Measurements from ENCODE around the gene IL18BP.
A peak's percentile ranks its signal among the peaks of the same experiment; 100 is the strongest.

IL18BP gene

DNA sequence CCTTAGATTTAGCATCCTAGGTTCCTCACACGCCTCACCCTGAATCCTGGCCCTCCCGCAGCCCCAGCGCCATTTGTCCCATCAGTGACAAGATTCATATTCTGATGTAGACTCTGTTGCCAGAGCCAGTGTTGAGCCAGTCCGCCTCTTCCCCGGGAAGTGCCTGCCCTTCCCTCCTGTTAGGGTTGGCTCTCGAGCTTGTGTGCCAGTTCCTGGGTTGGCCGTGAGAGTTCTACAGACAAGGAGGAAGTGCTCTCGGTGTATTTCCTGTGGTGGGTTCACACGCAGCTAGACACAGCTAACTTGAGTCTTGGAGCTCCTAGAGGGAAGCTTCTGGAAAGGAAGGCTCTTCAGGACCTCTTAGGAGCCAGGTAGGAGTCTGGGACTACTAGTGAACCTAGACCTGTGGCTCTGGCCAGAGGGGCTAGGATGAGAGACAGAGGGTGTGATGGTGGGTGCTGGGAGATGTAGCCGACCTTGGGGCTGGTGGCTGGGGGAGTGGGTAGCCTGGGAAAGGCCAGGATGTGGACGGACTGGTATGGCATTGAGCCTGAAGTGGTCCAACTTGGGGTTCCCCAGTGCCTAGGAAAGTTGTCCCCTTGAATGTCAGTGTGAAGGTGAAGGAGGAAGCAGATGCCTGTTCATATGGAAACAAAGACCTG, at the start of gene IL18BP:
IL18BP (plus strand) TSS at position 261 of the 662 bp plus-strand sequence. CDS start 1,076 bp downstream, outside the sequence.
- DNase-seq, result no peak

DNA sequence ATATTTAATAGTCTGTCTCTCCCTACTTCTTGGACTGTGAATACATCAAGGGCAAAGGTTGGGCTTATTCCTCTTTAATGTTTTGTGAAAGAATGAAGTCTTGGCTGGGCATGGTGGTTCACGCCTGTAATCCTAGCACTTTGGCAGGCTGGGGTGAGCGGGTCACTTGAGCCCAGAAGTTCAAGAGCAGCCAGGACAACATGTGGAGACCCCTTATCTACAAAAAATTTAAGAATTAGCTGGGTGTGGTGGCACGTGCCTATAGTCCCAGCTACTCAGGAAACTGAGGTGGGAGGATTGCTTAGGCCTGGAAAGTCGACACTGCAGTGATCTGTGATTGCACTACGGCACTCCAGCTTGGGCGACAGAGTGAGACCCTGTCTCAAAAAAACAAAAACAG, 49.7 kb upstream of the IL18BP start:
- no peak for DNase-seq

DNA sequence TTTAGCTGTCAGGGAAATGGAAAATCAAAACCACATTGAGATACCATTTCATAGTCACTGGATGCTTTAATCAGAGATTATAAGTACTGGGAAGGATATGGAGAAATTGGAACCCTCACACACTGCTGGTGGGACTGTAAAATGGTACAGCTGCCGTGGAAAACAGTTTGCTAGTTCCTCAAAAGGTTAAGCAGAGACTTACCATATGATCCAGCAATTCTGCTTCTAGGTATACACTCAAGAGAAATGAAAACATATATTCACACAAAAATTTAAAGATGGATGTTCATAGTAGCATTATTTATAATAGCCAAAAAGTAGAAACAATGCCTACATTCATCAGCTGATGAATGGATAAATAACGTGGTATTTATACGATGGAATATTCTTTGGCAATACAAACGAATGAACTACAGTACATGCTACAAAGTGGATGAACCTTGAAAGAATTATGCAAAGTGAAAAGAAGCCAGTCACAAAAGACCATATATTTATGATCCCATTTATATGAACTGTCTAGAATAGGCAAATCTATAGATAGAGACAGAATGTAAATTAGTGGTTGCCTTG, 46.9 kb upstream of the IL18BP start:
- no peak for DNase-seq

DNA sequence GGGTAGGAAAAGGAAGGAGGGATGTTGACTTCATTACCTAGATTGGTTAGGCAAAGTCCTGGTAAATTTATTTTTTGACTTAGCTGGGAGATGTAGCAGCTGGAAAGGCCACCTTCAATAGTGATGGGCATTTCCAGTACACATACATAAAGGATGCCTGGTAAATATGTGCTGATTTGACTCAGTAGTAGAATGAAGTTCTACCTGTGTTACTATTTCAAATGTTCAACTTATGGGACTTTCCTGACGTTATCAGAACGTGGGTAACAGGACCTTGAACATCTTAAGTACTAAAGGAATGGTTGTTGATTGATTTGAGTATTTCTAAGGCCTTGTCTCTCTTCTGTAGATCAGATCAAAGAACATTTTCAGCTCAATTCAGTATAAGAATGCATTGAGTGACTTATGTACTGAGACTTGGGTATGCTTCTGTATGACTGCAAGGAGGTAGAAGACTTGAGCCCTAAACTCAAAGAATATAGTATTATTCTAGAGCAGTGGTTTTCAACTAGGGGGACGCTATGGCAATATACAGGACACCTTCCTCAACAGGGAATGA, 42.7 kb upstream of the IL18BP start:
- DNase-seq, result no peak

DNA sequence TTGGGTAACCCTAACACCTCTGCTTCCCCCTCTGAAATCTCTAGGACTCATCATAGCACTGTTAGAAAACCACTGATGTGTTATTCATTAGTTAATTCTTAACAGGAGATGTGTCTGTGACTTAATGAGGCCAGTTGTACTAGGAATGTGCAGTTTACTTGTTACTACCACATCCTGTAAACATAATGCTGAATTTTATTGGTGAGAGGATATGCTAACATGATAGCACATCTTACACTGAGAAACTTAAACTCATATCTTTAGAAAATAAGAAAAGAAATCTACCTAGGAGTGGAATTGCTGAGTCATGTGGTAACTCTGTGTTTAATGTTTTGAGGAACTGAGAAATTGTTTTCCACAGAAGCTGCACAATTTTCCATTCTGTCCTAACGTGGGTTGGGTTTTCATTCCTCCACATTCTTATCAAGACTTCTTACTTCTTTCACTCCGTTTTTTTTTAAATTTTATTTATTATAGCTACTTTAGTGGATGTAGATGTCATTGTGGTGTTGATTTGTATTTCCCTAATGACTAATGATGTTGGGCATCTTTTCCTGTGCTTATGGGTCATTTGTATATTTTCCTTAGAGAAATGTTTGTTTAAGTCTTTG, 36.2 kb upstream of the IL18BP start:
- DNase-seq, result no peak

DNA sequence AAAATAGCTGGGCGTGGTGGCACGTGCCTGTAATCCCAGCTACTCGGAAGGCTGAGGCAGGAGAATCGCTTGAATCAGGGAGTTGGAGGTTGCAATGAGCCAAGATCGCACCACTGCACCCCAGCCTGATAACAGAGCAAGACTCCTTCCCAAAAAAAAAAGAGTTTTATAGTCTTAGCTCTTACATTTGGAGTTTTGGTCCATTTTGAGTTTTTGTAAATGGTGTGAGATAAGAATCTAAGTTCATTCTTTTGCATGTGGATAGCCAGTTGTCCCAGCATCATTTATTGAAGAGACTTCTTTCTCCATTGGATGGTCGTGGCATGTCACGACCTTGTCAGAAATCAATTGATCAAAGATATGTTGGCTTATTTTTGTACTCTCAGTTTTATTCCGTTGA, 35.2 kb upstream of the IL18BP start:
- no peak for DNase-seq

DNA sequence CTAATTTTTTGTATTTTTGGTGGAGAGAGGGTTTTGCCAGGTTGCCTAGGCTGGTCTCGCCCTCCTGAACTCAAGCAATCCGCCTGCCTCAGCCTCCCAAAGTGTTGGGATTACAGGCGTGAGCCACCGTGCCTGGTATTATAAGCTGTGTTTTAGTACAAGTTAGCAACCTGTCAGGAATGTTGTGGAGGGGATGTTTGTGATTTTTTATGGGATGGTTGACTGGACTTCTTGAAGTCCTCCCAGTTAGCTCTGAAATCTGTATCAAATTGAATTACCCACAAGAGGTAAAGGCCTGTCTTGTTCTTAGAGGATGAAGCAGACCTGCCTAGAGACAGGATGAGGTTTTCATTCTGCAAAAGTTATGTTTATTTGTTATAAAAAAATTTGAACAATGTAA, 34.1 kb upstream of the IL18BP start:
- no peak for DNase-seq

DNA sequence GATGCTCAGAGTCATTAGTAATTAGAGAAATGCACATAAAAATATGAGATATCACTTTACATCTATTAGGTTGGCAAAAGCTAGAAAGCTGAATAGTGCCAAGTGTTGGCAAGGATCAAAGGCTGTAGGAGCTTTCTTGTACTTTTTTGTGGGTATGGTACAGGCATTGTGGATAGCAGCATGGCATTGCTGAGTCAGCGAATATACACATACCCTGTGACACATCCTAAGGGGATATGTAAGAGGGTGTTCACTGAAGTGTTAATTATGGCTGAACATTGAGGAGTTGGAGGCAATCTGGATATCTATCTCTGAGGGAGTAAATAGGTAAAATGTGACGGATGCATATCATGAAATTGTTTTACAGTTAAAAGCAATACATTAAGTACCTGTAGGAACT, 27.0 kb upstream of the IL18BP start:
- DNase-seq, result no peak

DNA sequence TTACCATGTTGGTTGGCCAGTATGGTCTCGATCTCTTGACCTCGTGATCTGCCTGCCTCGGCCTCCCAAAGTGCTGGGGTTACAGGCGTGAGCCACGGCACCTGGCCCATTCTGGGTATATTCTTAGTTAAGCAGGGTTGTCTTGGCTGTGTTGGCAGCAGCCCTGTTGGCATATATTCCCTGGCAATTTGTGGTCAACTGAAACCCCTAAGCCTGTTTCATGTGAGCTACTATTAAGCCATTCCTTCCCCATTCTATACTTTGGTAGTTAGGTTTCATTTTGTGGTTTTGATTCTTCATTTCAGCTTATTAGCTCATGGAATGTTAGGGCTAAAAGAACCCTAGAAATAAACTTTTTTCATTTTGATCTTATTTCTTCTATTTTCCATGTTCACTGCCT, 22.2 kb upstream of the IL18BP start:
- DNase-seq, result no peak

DNA sequence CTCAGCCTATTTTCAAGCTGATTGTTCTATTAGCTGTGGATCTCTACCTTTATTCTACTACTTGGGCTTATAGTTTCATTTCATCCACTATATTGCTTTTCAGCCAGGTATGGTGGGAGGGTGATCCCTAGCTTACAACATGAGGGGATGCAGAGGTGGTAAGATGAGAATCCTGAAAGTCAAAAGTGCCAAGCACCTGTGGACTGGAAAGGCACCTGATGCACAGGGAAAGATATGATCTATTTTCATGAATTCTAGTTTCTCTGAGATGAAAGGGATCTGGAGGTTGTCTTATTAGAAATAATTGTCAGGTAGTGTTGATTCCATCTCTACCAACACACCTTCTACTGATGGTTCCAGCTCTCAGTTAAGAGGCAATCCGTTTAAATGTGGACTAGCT, 21.6 kb upstream of the IL18BP start:
- no peak for DNase-seq

DNA sequence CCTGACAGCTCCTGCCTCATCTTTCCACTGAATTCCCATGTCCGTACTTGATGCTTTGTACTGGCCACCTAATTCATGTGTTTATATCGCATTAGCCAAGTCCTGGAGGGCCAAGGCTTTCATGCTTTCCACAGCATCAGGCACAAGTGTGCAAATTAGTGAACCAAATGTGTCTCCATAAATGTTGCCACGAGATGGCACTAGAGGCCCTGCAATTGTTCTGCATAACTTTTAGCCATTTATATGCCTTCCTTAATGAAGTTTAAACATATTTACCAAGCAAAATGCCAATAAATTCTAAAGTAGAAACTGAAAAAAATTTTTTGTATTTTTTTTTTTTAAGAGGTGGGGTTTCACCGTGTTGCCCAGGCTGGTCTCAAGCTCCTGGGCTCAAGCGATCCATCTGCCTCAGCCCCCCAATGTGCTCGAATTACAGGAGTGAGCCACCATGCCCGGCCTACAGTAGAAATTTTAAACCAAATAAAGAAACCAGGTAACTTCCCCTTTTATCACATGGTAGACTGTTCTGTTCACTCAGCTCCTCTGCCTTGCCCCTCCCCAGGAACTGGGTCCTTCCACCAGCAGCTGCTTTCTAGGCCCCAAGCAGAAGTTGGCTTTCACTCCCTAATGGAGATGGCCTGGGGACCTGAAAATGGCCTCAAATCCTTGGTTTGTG, 20.8 kb upstream of the IL18BP start:
- peak; percentile 8 for DNase-seq

DNA sequence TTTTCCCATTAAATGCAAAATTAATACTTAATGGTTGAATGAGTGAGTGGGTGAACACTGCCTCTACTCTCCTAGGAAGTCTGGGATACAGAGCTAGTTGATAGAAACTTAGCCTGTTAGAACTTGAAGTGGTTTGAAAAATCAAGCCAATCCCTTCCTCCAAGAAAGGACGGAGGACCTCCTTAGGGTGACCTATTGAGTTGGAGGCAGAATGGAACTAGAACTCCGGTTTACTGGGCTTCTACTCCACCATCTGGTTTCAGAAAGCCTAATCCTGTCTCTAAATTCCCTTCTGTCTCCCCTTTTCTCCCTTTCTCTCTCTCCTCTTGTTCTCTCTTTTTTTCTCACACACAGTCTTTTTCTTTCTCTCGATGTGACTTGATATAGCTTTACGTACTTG, 19.6 kb upstream of the IL18BP start:
- no peak for DNase-seq

DNA sequence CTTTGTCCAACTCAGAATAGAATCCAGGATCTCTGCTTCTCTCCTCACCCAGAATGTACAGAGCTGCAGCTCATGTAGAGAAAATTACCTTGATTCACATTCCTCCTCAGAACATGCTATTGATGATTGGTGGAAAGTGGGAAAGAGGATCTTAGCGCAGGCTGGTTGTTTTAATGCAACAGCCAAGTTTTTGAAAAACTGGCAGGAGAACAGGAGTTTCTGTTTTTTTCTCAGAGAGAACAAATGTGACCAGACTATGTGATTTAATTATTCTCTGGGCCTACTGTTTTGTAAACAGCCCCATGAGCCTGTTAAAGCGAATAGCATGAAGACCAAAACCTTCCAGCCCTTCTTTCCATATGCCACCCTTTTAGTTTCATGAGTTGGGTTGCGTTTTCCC, 19.1 kb upstream of the IL18BP start:
- no peak for DNase-seq

DNA sequence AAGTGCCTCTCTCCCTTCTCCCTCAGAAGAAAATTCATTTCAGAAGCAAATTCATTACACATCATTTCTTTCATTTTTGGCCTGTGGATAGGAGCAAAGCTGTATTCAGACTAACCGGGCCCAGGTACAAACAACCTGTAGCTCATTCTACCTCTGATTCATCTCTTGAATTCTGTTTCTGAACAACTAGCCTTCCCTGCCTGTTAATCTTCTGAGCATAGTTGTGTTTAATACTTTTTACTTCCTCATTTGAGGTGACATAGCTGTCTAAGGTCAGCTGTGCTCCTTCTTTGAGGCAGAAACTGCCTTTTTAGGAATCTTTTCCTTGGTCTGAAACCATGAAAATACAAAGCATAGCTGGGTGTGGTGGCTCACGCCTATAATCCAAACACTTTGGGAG, 12.6 kb upstream of the IL18BP start:
- DNase-seq, result no peak

DNA sequence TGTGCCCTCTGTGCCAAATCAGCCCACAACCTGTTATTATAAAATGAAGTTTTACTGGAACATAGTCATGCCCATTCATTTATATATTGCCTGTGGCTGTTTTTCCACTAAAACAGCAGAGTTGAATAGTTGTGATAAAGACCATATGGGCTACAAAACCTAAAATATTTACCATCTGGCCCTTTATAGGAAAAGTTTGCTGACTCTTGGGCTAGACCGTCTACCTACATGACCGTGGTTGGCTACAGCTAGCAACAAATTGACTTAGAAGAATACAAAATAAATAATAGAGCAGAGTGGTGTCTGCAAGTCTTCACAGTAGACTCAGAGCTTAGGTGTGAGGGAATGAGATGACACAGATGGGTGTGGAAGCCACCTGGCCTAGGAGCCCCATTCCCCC, 11.2 kb upstream of the IL18BP start:
- no peak for DNase-seq

DNA sequence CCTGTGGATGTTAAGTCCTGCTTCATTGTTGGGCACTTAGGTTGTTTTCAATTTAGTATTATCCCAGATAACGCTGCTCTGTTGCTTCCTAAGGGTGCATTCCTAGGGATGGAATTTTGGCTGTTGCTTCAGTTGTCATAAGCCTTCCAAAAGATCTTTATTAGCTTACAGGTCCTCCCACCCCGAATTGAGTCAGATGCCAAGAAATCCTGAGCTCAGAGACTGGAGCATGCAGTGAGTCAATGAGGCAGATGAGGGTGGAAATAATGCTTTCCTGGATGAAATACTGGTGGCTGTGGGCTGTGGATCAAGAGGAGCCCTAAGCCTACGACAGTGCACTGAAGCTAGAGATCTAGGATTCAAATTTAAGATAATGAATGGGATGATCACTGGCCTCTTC, 10.7 kb upstream of the IL18BP start:
- no peak for DNase-seq

DNA sequence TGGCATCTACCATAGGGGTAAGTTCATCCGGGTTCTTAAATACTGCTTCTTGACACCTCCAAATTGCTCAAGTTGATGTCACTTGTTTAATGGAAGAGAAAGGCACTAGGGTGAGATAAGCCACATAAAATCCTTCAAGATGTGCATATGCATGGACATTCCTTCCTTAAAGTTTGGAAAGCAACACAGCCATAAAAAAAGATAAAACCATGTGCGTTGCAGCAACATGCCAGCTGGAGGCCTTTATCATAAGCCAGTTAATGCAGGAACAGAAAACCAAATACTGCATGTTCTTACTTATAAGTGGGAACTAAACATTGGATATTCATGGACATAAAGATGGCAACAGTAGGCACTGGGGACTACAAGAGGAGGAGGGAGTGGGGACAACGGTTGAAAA, 8.0 kb upstream of the IL18BP start:
- no peak for DNase-seq

DNA sequence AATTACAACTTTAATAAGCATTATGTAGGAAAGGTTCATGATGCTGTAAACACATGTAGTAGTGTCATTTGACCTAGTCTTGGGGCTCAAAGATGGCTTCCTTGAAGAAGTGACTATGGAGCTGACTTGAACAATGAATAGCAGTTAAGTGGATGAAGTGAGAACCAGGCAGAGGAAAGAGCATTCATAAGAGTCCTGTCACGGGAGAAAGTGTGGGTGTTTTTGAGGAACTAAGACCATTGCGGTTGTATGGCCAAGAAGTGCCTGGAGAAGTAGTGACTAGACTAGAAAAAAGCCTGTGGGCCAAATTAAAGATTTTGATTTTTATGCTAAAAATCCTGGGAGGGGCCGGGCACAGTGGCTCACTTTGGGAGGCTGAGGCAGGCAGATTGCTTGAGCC, 7.2 kb upstream of the IL18BP start:
- DNase-seq, result no peak

DNA sequence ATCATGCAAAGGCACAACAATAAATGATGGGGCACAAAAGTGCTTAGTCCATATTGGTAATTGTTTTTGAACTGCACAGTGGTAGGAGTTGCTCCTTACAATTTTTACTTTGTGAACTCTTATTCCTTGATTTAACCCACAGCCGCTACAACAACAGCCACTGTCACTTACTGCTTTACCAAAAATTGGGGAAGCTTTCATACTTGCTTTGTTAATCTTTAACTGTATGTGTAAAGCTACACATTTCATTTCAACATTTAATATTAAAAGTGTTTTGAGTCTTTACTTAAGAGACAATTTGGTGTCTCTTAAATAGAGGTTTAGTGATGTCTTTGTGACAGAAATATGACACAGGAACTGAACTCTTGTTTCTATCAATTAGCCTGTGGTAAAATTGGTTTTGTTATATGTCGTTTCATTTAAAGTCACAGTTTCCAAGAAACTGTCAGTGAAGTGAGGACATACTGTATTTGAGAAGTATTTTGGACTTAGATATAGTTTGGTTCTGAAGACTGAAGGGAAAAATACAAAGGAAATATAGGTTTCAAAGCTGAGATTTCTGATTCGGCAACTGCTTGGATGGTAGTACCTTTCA, 6.5 kb upstream of the IL18BP start:
- no peak for DNase-seq

DNA sequence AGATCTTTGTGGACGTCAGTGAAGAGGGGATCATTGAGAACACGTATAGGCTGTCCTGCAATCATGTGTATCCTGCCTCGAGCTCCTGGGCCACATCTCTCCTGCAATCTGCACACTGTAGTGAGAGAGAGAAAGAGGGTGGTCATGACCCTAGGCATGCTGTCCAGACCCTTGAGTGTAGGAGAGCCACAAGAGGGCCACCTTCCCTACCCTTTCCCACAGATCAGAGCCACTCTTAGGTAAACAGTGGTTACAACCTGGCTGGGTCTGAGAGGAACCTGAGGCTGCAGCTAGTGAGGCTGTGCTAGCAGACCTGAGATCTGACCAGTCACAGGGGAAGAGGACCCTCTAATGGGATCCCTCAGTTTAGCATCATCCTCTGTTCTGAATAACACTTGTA, 3.9 kb upstream of the IL18BP start:
- no peak for DNase-seq

DNA sequence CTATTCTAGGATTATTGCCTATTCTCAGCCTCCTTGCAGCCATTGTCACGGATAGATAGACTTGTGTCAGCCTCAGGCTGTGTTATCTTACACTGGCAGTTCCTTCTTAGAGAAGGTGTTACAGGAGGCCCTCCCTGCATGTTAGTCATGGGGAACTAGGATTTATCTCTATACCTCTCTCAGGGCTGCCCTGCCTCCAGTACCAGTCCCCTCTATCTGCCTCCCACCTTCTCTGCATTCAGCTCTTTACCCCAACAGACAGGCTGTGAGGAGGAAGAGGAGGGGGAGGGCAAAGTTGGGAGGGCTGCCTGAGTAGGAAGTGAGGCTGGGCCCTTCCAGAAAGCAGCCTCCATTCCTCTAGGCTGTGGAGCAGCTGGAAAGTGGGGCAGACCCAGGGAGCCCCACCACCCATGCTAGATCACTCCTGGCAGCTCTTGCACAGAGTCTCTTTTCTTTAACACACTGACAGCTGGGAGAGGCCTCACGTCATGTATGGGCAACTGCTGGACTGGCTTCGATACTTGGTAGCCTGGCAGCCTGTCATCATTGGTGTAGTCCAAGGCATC, 2.9 kb upstream of the IL18BP start:
- no peak for DNase-seq

DNA sequence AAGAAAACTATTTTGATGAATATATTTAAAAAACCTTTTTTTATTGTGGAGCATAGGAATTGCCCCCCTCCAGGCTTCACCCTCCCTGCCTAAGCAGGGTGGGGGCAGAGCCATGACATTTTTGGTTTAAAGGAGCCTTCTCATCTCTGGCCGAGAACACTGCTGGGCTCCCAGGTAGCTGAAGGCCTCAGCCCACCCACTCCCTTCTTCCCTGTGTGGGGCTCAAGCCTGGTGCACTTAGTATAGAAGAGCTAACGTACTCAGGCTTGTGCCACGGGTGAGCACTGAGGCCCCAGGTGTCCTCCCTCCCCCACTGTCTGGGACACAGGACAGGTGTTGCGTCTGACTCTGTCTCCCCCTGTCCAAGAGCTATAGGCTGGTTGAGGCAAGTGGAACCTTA, 2.2 kb upstream of the IL18BP start:
- DNase-seq, result no peak

DNA sequence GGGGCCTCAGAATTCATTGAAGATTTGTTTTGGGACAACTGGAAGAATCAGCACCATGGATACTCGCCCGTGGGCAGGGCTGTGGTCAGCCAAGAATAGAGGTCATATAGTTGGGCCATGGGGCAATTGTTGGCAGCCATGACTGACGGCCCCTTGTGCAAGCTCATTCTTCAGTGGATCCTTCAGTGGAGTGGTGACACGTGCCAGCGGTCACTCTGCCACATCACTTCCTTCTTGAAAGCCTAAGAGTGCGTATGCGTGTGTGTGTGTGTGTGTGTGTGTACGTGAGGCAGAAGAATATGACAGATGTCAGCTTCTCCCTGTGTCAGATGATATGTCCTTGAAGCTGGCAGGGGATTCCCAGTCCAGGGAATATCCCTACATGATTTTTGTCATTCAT, 1.8 kb upstream of the IL18BP start:
- no peak for DNase-seq

Data from NCI-H146 (cell line).